Small intestine (tissue), 7 donors: Measurements from ENCODE around the gene SAMD4B. TPM values are rescaled to one million over a fixed set of nuclear protein-coding genes. Genes with fewer than 3 reads are reported as not detected.

ENCODE experiments used
- DNase-seq, 2 donors: peaks; one replicate each; pipeline versions ENCODE4 v3.0.0 to v3.0.0-alpha.2; 2013
- FAIRE-seq: peaks from 2 replicates; lab custom pipeline; 2012; peaks lifted over from hg19 to GRCh38; lab: Jason Lieb, UNC
- H3K27ac ChIP-seq, 3 donors: one replicate each; pipeline ENCODE4 v1.5.1; 2013; ENCODE audit warnings: low read length in 2 of 3, mild to moderate bottlenecking in 2 of 3, control low read depth in 1 of 3, inconsistent platforms in 1 of 3, low read depth in 1 of 3, moderate library complexity in 1 of 3
- H3K27me3 ChIP-seq, 3 donors: one replicate each; pipeline ENCODE4 v1.6.1; 2013; ENCODE audit warnings: low read length in 3 of 3, inconsistent platforms in 1 of 3; ENCODE audit not compliant: control insufficient read depth in 3 of 3, insufficient read depth in 3 of 3
- H3K36me3 ChIP-seq, 3 donors: one replicate each; pipeline ENCODE4 v1.6.1; 2013; ENCODE audit warnings: low read length in 3 of 3, inconsistent platforms in 1 of 3, low read depth in 1 of 3, mild to moderate bottlenecking in 1 of 3, moderate library complexity in 1 of 3; ENCODE audit not compliant: control insufficient read depth in 3 of 3, insufficient read depth in 2 of 3
- H3K4me1 ChIP-seq, 3 donors: one replicate each; pipeline ENCODE4 v1.6.1; 2013; ENCODE audit warnings: low read length in 2 of 3, inconsistent platforms in 1 of 3, low read depth in 1 of 3, mild to moderate bottlenecking in 1 of 3, moderate library complexity in 1 of 3; ENCODE audit not compliant: control insufficient read depth in 3 of 3, insufficient read depth in 2 of 3
- H3K4me3 ChIP-seq, 3 donors: one replicate each; pipeline ENCODE4 v1.5.1; 2013; ENCODE audit warnings: low read length in 3 of 3, control low read depth in 1 of 3, inconsistent platforms in 1 of 3, low read depth in 1 of 3, mild to moderate bottlenecking in 1 of 3, moderate library complexity in 1 of 3
- H3K9me3 ChIP-seq, 2 donors: one replicate each; pipeline ENCODE4 v1.6.1; 2013; ENCODE audit warnings: low read depth in 1 of 2, low read length in 1 of 2; ENCODE audit not compliant: control insufficient read depth in 2 of 2, insufficient read depth in 1 of 2
- WGBS, 3 donors: extraction: QIAGEN DNeasy Blood & Tissue Kit; methylation state at CpG; one replicate each; pipeline ENCODE4 v1.1.7; 2013; 5-methylcytosine and 5-hydroxymethylcytosine counted together
- polyA plus RNA-seq, 4 donors: library from polyadenylated mRNA; stranded (reverse) in 3 of 4; unstranded in 1 of 4; fragments of 200-250 nt in 3 of 4; fragments of 120-200 nt in 1 of 4; gene quantifications; one replicate each; pipeline versions ENCODE4 v1.2.1 to v1.2.3, GENCODE V29; 2013
- donor health status: healthy with polysubstance abuse.
- donor health status: control.
- donor health status: control.
- donor health status: Bipolar disorder and iron deficiency.
- donor health status: healthy.

SAMD4B gene
- polyA plus RNA-seq, 4 donors = 37.8 to 94.4 (median 56.8) TPM

DNA sequence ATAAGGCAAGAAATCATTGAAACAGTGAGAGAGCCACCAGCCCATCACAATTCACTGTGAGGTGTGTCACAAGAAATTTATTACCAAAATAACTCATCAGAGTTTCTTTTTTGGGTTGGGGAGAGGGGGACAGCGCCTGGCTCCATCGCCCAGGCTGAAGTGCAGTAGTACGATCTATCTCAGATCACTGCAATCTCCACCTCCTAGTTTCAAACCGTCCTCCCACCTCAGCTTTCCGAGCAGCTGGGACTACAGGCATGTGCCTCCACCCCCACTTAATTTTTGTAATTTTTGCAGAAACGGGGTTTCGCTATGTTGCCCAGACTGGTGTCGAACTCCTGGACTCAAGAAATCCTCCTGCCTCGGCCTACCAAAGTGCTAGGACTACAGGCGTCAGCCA, 42.4 kb upstream of the SAMD4B start:
- FAIRE-seq (no peak), DNase-seq (no peak)
- peaks cover 0 to 3% (median 0%) of the 10 kb centered on the region in 3 donors for H3K4me1 ChIP-seq
- no peak overlapping the region for H3K4me3 ChIP-seq
- no peaks in the 10 kb centered on the region for H3K9me3 ChIP-seq
- WGBS, 3 donors = 91 to 94% (median 92%) methylated on average over 10 of the region's 10 CpGs
- peaks cover 0 to 11% (median 0%) of the 10 kb centered on the region in 3 donors for H3K27me3 ChIP-seq
- no peaks in the 10 kb centered on the region for H3K36me3 ChIP-seq
- H3K27ac ChIP-seq = no peak overlapping the region

DNA sequence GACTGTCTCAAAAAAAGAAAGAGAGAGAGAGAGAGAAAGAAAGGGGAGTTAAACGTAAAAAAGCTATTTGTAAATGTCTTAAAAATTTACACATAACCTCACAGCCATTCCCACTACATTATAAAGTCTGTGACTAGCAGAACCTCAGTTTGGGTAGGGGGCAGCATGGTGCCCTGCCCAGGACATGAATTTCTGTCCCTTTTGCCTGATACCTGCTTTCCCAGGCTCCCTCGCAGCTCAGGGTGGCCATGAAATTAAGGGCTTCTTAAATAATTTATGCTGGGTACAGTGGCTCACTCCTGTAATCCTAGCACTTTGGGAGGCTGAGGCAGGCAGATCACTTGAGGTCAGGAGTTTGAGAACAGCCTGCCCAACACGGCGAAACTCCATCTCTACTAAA, 41.2 kb upstream of the SAMD4B start:
- Histone ChIP-seq H3K36me3 (no peaks in the 10 kb centered on the region), H3K9me3 (no peaks in the 10 kb centered on the region), H3K27me3 (peaks cover 0 to 17% (median 0%) of the 10 kb centered on the region in 3 donors), H3K27ac (no peak overlapping the region), H3K4me3 (no peak overlapping the region), H3K4me1 (peaks cover 0 to 7% (median 0%) of the 10 kb centered on the region in 3 donors)
- DNase-seq (no peak), FAIRE-seq (no peak)
- WGBS, 3 donors = 82 to 87% (median 85%) methylated on average over 4 of the region's 4 CpGs

DNA sequence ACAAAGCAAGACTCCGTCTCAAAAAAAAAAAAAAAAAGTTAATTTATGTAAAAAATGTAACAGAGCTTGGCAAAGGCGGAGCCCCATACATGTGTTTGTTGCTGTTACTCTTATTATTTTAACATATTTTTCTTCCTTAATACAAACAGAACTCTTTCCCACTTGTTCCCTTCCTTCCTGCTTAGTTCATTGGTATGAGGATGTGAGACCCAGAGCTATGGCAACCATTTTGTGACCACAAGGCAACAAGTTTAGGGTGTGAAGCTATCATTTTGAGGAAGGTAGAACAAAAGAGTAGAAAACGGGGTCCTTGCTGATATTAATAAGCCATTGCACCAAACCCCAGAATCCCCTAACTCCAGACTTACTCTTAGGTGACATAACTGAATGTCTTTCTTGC, 40.7 kb upstream of the SAMD4B start:
- WGBS, 3 donors = 81 to 90% (median 88%) methylated on average over 3 of the region's 3 CpGs
- Histone ChIP-seq H3K4me3 (no peak overlapping the region), H3K9me3 (no peaks in the 10 kb centered on the region), H3K27ac (no peak overlapping the region), H3K36me3 (no peaks in the 10 kb centered on the region), H3K4me1 (peaks cover 0 to 11% (median 0%) of the 10 kb centered on the region in 3 donors), H3K27me3 (peaks cover 0 to 23% (median 0%) of the 10 kb centered on the region in 3 donors)
- DNase-seq (no peak), FAIRE-seq (no peak)

DNA sequence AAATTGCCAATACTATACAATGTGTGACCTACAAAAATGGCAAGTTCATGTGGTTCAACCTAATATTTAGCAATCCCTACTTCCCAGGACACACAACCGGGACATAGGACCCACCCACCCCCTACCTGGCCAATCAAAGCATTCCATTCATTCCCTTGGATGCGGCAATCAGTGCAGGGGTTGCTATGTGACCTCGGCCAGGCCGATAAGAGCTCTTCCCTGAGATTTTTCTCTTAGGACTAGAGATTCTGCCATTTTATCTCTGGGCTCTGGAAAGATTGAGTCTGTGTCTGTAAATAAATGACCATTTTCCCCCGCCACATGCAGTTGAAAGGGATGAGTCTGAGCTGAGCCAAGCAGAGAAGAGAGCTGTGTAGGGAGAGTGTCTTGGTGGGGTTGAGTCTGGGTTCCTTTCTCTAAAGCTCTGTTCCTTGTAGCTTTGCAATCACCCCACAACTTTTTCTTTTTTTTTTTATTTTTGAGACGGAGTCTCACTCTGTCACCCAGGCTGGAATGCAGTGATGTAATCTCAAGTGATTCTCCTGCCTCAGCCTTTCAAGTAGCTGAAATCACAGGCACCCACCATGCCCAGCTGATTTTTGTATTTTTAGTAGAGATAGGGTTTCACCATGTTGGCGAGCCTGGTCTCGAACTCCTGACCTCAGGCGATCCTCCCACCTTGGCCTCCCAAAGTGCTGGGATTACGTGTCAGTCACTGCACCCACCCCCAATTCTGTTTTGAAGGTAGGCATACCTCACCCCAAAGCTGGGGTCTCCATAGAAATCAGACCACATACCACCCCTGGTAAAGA, 38.6 kb upstream of the SAMD4B start:
- Histone ChIP-seq H3K36me3 (no peaks in the 10 kb centered on the region), H3K27ac (no peak overlapping the region), H3K4me3 (no peak overlapping the region), H3K27me3 (peaks cover 0 to 41% (median 3%) of the 10 kb centered on the region in 3 donors), H3K4me1 (peaks cover 0 to 22% (median 4%) of the 10 kb centered on the region in 3 donors), H3K9me3 (peaks cover 0 to under 1% of the 10 kb centered on the region in 2 donors)
- WGBS, 3 donors = 47 to 58% (median 57%) methylated on average over 10 of the region's 10 CpGs
- FAIRE-seq (no peak), DNase-seq (peak in 1 of 2 donors; percentile 41)

DNA sequence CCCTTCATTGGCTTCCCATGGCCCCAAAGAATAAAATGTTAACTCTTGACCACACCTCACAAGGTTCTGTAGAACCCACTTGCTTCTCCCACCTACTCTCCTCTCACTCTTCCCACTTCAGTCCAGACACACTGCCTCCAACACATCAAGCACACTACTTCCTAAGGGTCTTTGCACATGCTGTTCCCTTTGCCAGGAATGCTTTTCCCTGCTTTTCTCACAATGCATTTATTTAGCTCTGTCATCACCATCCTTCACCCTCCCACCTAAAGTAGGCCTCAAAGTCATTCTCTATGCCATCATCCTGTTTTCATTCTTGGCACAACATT, 38.1 kb upstream of the SAMD4B start:
- H3K36me3 ChIP-seq = no peaks in the 10 kb centered on the region
- no peak overlapping the region for H3K27ac ChIP-seq
- DNase-seq (no peak), FAIRE-seq (no peak)
- peaks cover 0 to 24% (median 4%) of the 10 kb centered on the region in 3 donors for H3K4me1 ChIP-seq
- peaks cover 0 to 3% of the 10 kb centered on the region in 2 donors for H3K9me3 ChIP-seq
- H3K27me3 ChIP-seq = peaks cover 0 to 47% (median 3%) of the 10 kb centered on the region in 3 donors
- no peak overlapping the region for H3K4me3 ChIP-seq

DNA sequence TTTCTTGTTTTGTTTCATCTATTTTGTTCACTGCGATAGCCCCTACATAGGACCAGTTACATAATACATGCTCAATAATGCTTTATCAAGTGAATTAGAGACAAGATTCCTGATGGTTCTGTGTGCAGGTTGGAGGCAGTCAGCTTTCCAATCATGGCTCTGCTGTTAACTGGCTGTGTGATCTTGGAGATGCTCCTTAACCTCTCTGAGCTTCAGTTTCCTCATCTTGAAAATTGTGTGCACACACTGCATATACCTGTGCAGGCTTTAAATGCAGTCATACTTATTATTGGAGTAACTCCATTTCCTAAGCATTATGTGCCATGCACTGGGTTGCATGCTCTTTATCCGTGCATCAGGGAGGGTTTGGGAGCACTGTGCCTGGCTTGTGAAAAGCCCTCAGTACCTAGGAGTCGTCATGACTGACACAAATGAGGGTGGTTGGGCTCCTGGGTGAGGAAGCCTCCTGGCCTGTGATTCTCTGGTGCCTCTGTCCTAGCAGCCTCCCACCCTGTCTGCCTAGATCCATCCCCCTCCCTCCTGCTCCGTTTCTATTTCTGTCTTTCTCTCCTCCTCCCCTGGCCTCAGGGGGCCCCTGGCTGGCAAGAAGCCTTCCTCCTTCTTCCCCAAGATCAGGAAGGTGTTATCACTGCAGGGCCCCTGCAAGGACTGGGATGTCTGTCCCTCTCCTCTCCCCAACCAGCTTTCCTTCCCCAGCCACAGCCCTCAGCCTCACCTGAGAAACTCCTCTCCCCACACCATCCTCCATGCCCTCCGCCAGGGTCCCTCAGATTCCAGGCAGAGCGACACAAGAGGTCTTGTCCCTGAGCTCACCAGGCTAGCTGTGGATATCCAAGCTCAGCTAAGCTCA, 37.3 kb upstream of the SAMD4B start:
- DNase-seq (no peak), FAIRE-seq (no peak)
- H3K27ac ChIP-seq = no peak overlapping the region
- H3K36me3 ChIP-seq = no peaks in the 10 kb centered on the region
- peaks cover 0 to 3% of the 10 kb centered on the region in 2 donors for H3K9me3 ChIP-seq
- 46 to 55% (median 46%) methylated on average over 6 of the region's 6 CpGs for WGBS, 3 donors
- peaks cover 0 to 47% (median 3%) of the 10 kb centered on the region in 3 donors for H3K27me3 ChIP-seq
- peaks cover 0 to 24% (median 4%) of the 10 kb centered on the region in 3 donors for H3K4me1 ChIP-seq
- H3K4me3 ChIP-seq = no peak overlapping the region

DNA sequence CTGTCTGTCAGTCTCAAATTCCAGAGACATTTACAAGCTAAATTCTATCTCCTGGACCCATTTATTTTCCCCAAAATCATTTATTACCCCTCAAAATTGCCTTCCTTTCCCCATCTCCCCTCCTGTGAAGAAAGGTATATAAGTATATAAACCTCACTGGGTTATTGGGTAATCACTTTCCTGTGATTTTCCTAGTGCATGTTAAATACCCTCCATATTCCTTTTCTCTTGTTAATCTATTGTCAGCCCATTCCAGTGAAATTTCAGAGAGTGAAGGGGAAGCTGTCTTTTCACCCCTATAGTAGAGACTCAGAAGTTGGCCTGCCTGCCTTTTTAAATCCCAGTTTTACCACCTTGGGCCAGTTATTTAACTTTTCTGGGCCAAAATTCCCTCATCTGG, 36.1 kb upstream of the SAMD4B start:
- H3K27ac ChIP-seq = no peak overlapping the region
- no peak overlapping the region for H3K4me3 ChIP-seq
- peaks cover 0 to 24% (median 4%) of the 10 kb centered on the region in 3 donors for H3K4me1 ChIP-seq
- H3K36me3 ChIP-seq = no peaks in the 10 kb centered on the region
- H3K9me3 ChIP-seq = peaks cover 0 to 3% of the 10 kb centered on the region in 2 donors
- DNase-seq (peak in 1 of 2 donors; percentile 20), FAIRE-seq (no peak)
- H3K27me3 ChIP-seq = peaks cover 0 to 47% (median 3%) of the 10 kb centered on the region in 3 donors

DNA sequence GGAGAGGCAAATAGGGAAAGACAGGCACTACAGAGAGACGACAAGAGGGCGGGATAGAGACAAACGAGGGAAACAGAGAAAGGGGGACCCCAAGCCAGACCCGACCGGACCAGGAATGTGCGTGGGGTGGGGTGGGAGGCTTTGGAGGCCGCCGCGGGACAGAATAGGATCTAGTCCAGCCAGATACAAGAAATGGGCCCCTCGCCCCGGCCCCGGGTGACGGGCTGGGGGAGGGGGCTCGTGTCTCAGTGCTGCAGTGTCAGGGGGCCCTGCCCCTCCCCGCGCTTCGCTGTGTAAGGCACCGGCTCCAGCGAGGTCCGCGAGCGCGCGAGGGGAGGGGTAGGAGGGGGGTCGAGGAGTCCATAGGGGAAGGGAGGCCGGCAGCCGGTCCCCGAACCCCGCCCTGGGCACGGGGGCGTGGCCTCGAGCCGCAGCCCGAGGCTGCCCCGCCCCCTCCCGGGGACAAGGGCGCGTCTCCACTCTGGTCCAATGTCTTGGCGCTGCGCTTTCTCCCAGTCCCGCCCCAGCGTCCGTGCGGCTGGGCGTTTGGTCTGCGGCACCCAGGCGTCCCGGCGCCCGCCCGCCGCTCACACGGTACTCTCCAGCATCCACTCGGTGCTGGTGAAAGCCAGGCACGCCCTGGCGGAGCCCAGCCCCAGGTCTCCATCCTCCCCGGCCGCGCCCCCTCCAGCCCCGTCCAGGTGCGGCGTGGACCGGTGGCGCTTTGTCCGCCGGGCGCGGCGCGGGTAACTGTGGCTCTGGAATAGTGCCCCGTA, 35.0 kb upstream of the SAMD4B start:
- DNase-seq = peak; percentile 81 to 85
- Histone ChIP-seq H3K27ac (no peak overlapping the region), H3K27me3 (peaks cover 0 to 47% (median 3%) of the 10 kb centered on the region in 3 donors), H3K36me3 (no peaks in the 10 kb centered on the region), H3K4me1 (peaks cover 0 to 24% (median 4%) of the 10 kb centered on the region in 3 donors), H3K4me3 (peak overlapping the region in 2 of 3 donors; percentile 32 to 43), H3K9me3 (peaks cover 0 to 3% of the 10 kb centered on the region in 2 donors)
- no peak for FAIRE-seq
- 15 to 25% (median 23%) methylated on average over 50 to 71 of the region's 71 CpGs for WGBS, 3 donors
